Raji (cell line): ENCODE results near the gene GORASP2.

Experiments
- POLR2A ChIP-seq: IDR thresholded peaks from 2 replicates; pipeline ENCODE4 v1.6.1; 2011; ENCODE audit warnings: low read depth, low read length, control low read depth; ENCODE audit not compliant: insufficient read depth

GORASP2 gene

DNA sequence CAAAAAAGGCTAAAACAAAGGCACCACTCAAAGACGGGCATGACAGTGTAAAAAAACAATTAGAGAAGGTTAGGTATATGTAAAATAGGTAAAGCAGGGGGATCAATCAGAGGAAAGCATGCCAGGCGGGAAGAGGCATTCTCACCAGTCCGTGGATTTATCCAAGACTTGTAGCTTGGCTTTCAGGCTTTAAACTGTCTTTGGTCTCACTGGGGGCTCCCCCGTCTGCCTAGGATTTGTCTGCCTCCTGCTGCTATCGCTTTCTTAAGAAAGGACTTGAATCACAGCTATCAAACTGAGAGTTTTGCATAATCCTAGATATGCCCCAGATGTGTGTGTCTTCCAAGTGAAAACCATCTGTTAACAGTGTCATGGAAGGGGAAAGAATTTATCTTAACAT is 11.1 kb upstream of the GORASP2 start:
- no peak for TF ChIP-seq POLR2A

DNA sequence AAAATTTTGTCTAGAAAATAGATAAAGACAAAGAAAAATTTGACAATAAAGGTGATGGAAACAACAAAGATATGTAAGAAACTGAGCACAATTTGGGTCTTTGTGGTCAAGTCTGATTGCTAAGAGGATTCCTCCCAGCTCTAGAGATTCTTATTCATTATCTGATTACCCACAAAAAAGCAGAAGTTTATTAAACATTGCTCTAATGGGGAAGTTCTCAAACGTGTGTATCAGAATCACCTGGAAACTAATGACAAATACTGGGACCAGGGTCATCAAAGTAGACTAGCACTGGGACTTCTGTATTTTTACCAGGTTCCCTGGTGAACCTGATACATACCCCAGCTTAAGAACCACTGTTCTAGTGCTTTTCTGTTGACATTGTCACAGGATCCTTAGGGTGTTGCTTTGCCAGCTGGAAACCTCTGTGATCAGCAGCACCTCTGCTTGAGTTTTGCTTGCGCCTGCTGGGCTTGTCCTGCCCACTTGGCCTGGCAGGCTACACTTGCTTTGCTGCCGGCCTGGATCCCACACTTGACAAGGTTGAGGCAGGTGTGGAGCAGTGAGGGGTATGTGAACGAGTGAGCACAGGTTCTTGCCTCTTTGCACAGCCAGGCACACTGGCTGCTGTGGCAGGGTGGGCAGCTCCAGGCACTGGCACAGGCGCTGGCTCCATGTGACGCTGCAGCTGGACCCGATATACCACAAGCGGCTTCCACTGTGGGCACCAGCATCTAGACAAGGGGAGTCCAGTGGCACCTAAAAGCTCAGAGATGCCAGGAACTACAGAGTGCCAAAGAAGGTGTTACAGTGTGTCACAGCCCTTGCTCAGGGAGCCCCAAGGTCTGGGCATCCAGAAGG is 6.2 kb upstream of the GORASP2 start:
- TF ChIP-seq POLR2A = no peak

DNA sequence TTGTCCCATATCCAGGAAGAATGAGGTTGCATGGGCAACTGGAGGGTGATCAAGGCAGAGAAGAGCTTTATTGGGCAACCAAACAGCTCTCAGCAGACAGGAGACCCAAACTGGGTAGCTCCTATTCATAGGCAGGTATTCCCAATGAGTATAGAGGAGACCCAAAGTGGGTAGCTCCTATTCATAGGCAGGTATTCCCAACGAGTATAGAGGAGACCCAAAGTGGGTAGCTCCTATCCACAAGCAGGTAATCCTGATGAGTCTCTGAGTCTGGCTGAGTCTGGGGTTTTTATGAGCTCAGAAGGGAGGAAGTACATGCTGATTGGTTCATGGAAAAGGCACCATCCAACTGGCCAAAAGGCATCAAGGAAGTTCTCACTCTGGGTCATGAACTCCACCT is 5.3 kb upstream of the GORASP2 start:
- no peak for TF ChIP-seq POLR2A

DNA sequence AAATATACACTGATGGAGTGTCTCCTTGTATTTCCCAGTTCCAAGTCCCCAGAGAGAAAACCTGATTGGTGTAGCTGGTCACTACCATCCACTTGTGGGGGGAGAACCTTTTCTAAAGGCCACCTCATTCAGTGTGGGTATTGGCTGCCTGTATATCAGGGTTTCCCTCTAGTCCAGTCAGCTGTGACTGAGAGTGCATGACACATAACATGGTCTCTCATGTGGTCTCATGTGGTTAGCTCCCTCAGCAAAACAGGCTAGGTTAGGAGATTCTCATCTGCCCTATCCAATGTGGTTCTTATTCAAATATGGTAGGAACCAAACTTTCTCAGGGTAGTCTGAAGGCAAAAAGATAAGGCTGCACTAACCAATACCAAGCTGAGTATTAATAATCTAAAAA is 4.1 kb upstream of the GORASP2 start:
- no peak for TF ChIP-seq POLR2A

DNA sequence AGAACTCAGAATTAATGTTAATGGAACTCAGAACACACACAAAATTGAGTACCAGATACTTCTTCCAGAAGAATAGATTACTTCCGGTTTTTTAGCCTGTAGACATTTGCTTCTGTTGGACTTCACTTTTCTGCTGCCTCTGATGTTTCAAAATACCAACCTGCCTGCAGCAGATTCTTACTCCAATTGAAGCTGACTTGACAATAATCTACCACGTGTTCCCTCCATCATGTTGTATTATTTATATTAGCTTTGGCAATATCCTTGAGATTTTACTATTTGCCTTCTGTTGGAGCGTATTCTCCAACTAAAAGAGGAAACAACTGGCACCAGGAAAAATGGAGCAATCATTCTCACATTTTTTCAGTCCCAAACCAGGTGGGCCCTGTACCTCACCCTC is 3.1 kb upstream of the GORASP2 start:
- no peak for TF ChIP-seq POLR2A

DNA sequence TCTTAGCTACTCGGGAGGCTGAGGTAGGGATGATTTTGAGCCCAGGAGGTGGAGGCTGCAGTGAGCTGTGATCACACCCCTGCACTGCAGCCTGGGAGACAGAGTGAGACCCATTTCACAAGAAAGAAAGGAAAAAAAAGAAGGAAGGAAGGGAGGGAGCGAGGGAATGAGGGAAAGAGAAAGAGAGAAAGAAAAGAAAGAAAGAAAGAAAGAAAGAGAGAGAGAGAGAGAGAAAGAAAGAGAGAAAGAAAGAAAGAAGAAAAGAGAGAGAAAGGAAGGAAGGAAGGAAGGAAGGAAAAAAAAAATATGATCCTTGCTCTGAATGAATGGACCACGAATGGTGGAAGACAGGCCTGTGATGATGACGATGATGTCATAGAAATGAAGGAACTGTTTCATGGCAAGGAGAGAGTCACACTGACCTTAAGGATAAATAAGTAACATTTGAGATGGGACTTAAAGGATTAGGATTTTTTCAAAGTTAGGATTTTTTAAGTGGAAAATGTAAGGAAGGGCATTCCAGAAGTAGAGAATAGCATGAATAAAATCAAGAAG is 2.2 kb upstream of the GORASP2 start:
- no peak for TF ChIP-seq POLR2A

DNA sequence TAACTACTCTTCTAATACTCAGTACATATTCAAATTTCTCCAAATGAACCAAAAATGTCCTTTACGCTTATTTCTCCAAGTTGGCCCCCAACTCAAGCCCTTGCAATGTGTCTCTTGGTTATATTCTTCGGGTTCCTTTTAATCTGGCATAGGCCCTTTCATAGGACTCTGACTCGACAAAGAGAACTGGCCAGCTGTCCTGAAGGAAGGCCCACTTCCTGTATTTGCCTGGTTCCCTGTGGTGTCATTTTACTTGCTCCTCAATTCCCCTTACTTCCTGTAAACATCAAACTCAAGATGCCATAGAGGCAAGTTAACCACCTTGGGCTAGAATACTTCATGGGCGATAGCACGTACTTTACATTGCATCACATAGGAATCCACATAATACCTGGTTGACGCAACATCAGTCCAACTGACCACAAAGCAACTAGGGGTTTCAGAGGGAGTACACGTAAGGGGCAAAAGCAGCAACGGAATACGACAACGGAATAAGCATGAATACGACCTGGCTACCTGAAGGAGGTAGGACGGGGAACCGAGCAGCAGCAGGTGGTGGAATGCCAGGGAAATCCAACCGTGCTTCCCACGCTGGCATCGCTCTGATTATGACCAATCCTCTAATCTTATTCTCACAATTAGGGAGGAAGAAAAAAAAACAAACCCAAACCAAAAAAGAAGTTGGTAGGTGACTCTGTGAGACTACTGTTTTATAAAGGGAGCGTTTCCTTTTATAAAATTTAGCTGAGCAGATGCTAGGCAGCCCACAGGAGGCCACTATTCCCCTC is 823 bp upstream of the GORASP2 start:
- no peak for TF ChIP-seq POLR2A

DNA sequence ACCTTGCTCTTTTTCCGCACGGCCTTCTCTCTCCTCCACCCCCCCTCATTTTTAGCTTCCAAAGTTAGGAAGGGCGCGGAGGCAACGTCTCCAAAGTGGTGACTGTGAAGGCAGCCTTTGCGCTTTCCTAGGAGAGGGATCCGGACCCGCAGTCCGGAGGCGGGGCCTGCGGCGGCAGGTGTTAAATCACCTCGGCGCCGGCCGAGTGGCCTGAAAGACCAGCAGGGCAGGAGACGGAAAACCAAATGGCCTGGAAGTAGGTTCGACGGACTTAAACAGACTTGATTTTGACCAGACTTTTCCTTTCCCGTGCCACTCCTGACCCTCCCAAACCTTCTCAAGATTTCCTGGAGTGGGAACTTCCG is 615 bp downstream of the GORASP2 start:
- no peak for TF ChIP-seq POLR2A

DNA sequence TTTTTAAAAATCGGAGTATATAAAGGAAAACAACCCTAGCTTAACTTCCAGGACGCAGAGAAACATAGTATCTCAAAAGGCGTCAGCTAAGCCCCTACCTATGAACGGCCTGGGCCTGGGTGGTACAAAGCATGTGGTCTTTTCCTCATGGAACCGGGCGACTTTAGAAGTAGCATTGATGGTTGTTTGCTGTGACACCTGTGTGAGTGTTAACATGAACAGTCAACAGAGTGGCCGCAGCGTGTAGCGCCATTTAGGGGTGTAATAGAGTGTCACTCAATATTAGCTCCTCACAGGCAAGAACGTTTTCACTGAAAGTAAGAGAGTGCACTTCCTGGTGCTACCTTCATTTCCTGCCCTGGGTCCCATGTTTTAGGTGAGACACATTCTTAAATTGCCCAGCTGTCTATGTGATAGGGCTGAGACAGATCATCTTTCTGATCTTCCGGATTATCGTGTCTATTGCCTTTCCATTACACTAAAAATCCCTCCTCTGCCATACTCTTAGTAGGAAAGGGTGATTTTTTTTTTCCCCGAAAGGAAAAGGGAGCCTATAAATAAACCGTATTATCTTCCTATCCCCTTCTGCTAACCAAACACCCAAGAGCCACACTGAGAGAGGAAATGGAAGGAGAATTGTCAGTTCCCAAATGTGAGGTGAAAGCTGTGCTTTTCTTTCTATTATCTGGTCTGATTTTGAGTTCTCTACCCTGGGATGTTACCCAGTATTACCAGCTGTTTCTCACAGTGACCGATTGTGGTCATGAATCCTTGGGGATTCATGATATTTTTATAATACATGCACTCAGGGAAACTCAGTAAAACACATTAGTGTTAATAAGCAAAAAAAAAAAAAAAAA is 1.3 kb downstream of the GORASP2 start:
- peak; percentile 59 for TF ChIP-seq POLR2A

DNA sequence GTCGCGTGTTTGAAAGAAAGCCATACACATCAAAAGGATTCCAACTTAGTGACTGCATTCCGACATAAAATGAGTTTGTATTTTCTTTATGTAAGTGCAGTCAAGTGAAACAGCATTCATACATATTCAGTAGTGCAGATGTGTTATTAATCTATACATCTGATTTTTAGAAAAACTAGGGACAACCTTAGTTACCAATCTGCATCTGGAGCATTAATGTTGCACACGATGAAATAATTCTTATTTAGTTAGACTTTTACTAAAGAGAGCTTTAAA is 1.9 kb downstream of the GORASP2 start:
- TF ChIP-seq POLR2A = no peak

DNA sequence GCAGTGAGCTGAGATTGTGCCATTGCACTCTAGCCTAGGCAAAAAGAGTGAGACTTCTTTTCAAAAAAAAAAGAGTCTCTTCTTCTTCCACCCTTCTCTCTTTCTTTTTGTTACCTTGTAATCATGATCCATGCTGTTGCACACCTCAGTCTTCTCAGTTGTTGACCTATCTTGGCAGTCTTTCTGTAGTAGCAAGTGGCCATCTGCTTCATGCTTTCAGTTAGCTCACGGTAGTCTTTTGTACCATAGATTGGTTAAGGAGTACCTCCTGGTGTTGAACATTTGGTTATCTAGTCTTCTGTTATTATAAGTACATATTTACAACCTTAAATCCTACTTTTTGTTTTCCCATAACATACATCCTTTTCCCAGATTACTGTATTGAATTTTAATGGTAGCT is 3.1 kb downstream of the GORASP2 start:
- TF ChIP-seq POLR2A = no peak

DNA sequence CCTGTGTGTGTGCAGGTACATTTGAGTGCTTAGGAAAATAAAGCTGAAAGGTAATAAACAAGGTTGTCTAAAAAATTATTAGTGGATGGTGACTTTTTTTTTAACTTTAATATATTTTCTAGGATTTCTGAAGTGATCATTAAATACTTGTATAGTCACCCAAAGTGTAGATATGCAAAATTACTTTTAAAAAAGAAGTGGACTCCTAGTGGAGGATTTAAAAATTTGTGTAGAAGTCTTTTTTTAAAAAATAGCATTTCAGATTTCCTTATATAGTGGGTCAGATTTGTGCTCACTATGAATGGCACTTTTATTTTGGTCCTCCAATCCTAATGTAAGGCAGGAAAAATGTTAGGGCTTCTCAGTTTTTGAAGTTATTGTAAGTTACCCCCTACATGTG is 3.9 kb downstream of the GORASP2 start:
- TF ChIP-seq POLR2A = no peak

DNA sequence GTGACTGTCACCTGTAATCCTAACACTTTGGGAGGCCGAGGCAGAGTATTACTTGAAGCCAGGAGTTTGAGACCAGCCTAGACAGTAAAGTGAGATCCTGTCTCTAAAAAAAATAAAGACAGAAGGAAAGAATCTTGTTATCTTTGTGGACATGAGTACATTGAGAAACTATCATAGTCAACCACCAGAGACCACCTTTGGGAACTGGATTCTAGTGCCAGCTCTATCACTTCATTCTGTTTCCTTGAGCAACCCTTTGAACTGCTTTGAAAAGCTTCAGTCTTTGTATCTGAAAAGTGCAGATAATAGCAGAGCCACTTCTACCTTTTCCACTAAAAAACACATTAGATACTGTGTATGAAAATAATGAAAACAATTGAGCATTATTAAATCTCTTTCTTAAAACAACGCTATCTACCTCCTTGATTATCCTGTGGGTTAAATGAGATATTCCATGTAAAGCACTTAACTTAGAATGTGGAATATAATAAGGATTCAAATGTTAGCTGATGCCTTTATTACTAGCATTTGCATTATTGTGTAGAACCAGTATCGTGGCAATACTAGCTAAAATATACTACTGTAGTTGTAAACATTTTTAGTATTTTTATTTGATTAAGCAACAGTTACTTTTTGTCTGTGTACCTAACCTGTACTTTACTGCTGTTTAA is 8.8 kb downstream of the GORASP2 start:
- no peak for TF ChIP-seq POLR2A

DNA sequence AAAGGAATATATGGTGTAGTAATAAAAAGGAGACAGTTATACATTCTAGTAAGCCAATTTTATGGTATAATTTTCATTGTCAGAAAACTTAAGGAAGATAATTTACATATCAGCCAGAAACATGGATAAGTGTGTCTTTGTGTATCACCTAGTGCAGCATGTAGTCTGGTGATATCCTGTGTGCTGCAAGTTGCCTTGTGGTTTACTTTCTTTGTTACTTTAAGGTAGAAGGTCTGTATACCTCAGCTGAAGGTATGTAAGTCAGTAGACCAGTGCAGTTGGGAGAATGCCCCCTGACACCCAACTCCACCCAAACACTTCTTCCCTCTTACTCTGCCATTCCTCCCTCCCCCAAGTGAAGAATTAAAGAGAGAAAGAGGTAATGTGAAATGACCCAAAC is 11.0 kb downstream of the GORASP2 start:
- no peak for TF ChIP-seq POLR2A

DNA sequence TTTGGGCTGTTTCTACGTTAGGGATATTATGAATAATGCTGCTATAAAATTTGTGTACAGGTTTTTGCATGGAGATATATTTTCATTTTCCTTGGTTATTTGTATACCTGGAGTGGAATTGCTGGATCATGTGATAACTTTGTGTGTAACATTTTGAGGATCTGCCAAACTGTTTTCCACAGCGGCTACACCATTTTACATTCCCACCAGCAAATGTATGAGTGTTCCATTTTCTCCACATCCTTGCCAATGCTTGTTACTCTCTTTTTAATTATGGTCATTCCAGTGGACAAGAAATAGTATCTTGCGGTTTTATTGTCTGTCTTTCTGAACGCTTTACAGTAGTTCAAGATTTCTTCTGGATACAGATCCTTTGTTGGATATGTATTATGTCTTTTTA is 13.6 kb downstream of the GORASP2 start:
- no peak for TF ChIP-seq POLR2A
